CD4-positive, alpha-beta T cell treated with Interleukin-2 at 100 ng/mL for 4 hours (primary cell): Measurements from ENCODE around the gene HLX.

Experiments
- DNase-seq: peaks from one replicate; pipeline ENCODE4 v3.0.0-alpha.2; 2020; ENCODE audit warnings: low spot score

The HLX gene

DNA sequence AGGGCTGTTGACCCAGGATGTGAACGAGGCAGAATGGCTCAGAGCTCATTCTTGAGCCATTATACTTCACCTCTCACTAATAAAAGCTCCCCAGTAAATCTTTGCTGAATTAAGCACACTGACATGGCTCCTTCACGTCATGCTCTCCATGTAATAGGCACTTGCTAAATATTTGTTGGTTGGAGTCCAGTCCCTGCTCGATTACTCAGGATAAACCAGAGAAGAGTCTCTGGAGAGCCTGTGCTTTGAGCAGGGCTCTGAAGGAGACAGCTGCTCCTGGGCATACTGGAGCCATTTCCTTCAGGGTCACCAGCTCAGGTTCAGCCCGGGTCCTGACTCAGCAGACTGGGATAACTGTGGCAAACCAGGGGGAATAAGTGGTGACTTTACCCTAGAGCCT, 46.9 kb downstream of the HLX start:
- no peak for DNase-seq

DNA sequence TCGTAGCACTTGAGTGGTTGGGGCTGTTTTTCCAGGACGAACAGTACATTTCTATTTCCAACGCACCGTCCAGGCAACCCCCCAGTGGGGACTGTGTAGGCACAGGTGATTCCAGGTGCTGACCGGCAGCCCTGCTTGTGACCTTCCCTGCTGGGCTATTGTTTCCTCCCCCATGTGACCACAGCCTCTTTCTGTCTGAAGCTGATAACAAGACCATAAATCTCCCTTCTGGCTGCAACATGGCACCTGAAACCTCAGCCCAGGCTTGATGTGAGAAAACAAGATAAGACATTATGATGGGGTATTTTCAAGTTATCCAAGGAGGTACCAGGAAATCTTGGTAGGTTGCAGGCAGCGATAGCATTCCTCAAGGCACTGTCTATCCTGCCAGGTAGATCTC, 48.2 kb downstream of the HLX start:
- DNase-seq, result no peak

DNA sequence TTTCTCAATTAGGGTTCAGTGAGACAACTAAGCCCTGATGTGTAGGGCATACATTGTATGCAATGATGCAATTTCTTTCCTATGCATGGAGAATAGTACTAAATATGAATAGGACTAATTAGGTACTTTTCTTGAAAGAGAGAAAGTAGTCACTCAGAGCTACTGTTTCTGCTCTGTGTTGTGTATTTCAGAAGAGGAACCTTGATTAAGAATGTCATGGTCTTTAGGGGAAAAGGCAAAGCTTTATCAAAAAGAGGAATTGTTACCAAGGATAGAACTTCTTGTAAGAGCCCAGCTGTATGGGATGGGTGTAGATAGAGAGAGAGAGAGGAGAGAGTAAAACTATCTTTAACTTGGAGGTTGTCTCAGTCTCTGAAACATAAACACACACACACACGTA, 49.1 kb downstream of the HLX start:
- DNase-seq, result no peak

DNA sequence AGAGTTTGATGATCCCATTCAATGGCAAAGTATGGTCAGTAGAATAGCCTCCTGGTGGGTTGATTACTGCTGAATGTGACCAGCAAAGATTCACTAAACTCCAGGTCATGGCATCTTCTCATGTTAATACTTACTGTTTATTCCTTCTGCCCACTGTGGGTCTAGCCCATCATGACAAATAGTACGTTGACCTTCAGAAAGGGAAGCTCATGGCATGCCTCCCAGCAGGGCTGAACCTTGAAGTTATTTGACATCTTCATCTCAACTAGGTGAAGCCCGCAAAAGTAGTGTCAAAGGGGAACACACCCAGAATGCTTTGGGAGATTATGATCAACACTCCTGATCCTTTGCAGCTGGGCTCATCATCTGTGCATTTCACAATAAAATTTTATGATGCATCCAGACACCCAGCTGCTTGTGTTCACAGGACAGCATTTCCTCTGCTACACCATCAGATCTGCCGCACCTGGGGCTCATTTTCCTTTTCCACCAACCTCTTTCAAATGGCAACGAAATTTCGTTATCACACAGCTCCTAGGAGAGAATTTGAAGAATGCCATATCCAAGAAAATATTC, 49.6 kb downstream of the HLX start:
- no peak for DNase-seq

DNA sequence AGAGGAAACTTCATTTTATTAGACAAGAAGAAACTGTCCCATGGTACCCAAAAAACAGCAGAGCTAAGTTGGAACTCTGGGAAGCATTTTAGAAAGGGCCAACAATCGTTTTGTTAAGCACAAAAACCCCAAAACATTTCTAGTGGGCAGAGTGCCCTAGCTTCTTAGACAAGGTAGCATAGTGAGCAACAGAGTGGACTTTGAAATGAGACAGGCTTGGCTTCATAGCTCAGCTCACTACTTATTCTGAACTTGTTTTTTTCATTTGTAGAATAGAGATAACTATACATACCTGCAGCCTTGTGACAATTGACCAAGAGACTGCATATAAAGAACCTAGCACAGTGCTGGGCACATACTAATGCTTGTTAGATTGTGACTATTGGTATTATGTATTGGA, 50.1 kb downstream of the HLX start:
- DNase-seq, result no peak
